IPS DF 6.9 (cell line): ENCODE measurements around the gene MAPK8.
"Not testable (repeated sequence)": the region's sequence is repeated elsewhere in the genome, so short reads cannot be mapped to it uniquely, and the experiment has no call there.

Experiments used
- DNase-seq: peaks from one replicate; pipeline ENCODE4 v3.0.0-alpha.2; 2013; ENCODE audit warnings: low read depth, low spot score
- H3K27ac ChIP-seq: one replicate; pipeline ENCODE4 v1.5.1; 2013; ENCODE audit warnings: low read length, control low read depth
- H3K27me3 ChIP-seq: 2 replicates; pipeline ENCODE4 v1.6.1; 2013; ENCODE audit warnings: mild to moderate bottlenecking, low read length; ENCODE audit not compliant: control insufficient read depth, insufficient read depth
- H3K36me3 ChIP-seq: 2 replicates; pipeline ENCODE4 v1.6.1; 2013; ENCODE audit warnings: low read length; ENCODE audit not compliant: control insufficient read depth, insufficient read depth
- H3K4me1 ChIP-seq: 2 replicates; pipeline ENCODE4 v1.6.1; 2013; ENCODE audit warnings: low read length; ENCODE audit not compliant: control insufficient read depth, insufficient read depth
- H3K4me3 ChIP-seq: 2 replicates; pipeline ENCODE4 v1.5.1; 2013; ENCODE audit warnings: mild to moderate bottlenecking, low read length
- H3K9me3 ChIP-seq: 2 replicates; pipeline ENCODE4 v1.6.1; 2013; ENCODE audit warnings: low read length, inconsistent platforms; ENCODE audit not compliant: control insufficient read depth, insufficient read depth
- WGBS: extraction: QIAGEN DNeasy Blood & Tissue Kit; methylation state at CpG from one replicate; pipeline ENCODE4 v1.1.7; 2013; ENCODE audit warnings: mixed read lengths, missing lambda C conversion rate; ENCODE audit not compliant: insufficient read length, insufficient coverage; 5-methylcytosine and 5-hydroxymethylcytosine counted together

MAPK8 gene

DNA sequence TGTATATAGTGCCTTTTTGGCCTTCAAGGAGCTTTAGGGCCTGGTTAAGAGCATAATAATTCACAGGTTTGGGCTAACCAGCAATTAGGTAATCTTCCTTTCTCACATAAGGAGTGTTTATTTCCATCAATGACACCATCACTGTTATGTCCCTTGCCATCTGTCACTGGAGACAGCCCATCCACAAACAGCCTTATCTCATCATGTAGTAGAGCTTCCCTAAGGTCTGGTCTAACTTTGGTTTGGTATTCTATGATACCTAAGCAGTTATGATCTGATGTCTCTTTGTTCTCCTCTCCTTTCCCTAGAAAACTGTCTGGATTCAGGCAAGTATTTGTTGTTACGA lies 26.4 kb downstream of the MAPK8 start:
- Histone ChIP-seq H3K4me3 (no peak overlapping the region), H3K4me1 (no peaks in the 10 kb centered on the region), H3K27me3 (no peaks in the 10 kb centered on the region; the same call in 1 of the 2 replicates), H3K27ac (no peak overlapping the region), H3K9me3 (peaks cover 2% of the 10 kb centered on the region; the same call in 1 of the 2 replicates), H3K36me3 (peaks cover 2% of the 10 kb centered on the region; the same call in 1 of the 2 replicates)
- DNase-seq = no peak
- no CpG with 5 or more reads among the region's 1 CpG for WGBS

DNA sequence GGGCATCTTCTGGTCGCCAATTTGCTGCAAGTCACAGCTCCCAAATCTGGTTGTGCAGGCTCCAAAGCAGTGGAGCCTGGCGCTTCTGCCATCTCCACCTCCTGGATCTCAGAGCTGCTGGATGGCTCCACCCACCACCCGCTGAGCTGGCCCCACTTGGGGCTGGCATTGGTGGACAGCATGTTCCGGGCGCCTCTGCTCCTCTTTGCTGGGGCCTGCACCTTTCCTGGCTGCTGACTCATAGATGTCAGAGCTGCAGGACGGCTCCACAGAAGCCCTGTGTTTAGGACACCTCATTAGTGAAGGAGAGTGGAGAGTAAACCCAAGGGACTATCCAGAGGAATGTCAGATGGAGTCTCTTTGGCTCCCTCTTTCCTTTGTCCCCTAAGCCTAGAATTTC lies 27.4 kb downstream of the MAPK8 start:
- DNase-seq = no peak
- H3K27ac ChIP-seq = no peak overlapping the region
- peaks cover 2% of the 10 kb centered on the region; the same call in 1 of the 2 replicates for H3K9me3 ChIP-seq
- H3K36me3 ChIP-seq = peaks cover 2% of the 10 kb centered on the region; the same call in 1 of the 2 replicates
- no CpG with 5 or more reads among the region's 6 CpGs for WGBS
- H3K4me1 ChIP-seq = no peaks in the 10 kb centered on the region
- no peaks in the 10 kb centered on the region; the same call in 1 of the 2 replicates for H3K27me3 ChIP-seq
- no peak overlapping the region for H3K4me3 ChIP-seq

DNA sequence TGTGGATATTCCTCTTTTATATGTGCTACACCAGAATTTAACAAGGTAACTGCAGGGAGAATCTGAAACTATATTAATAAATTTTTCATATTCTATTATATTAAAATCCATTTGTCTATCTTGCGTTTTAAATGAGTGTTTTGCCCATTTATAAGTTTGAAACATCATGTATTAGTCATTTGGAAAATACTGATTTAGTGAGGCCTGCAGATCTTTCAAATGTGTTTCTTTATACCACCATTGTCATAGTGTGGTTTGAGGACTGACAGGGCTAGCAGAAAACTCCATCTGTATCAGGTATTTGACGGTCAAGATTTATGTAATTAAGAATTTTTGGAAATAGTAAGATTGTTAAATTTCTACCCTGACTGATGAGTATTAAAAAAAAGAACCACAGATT lies 29.3 kb downstream of the MAPK8 start:
- DNase-seq = no peak

DNA sequence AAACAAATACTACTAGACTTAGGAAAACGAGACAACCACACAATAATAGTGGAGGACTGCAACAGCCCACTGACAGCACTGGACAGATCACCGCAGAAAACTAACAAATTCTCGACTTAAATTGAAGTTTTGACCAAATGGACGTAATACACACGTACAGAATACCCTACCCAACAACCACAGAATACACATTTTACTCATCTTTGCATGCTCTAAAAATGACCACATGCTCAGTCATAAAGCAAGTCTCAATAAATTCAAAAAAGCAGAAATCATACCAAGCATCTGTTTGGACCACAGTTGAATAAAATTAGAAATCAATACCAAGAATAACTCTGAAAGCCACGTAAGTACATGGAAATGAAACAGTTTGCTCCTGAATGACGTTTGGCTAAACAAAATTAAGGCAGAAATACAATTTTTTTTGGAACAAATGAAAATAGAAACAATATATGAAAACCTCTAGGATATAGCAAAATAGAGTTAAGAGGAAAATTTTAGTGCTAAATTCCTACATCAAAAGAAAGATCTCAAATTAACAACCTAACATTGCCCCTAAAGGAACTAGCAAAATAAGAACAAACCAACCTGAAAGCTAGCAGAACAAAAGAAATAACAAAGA lies 30.6 kb downstream of the MAPK8 start:
- no peak overlapping the region for H3K27ac ChIP-seq
- H3K4me3 ChIP-seq = no peak overlapping the region
- H3K9me3 ChIP-seq = no peaks in the 10 kb centered on the region; the same call in 1 of the 2 replicates
- no CpG with 5 or more reads among the region's 7 CpGs for WGBS
- H3K36me3 ChIP-seq = no peaks in the 10 kb centered on the region
- H3K27me3 ChIP-seq = no peaks in the 10 kb centered on the region
- DNase-seq = no peak
- no peaks in the 10 kb centered on the region for H3K4me1 ChIP-seq

More for the DNA sequence above, 29.3 kb downstream of the MAPK8 start:
- H3K4me1 ChIP-seq = no peaks in the 10 kb centered on the region
- H3K36me3 ChIP-seq = peaks cover 2% of the 10 kb centered on the region; the same call in 1 of the 2 replicates
- peaks cover 2% of the 10 kb centered on the region; the same call in 1 of the 2 replicates for H3K9me3 ChIP-seq
- H3K4me3 ChIP-seq = no peak overlapping the region
- no CpG with 5 or more reads among the region's 2 CpGs for WGBS
- no peaks in the 10 kb centered on the region for H3K27me3 ChIP-seq
- no peak overlapping the region for H3K27ac ChIP-seq

DNA sequence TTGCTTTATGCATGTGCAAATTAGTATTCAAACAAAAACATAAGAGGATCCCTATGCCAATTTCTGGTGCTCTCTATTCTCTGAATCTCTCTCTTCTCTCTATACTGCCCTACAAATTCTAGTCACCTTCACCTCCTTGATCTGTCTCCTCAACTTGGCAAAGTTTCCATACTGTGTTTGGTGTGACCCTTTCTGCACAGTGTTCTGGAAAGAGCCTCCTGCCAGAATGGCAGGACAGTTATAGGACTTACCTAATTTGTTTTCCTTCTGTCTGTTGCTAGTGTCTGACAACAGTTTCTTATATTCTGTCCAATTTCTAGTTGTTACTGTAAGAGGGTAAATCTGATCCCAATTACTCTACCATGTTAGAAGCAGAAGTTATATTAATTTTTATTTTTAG lies 34.3 kb downstream of the MAPK8 start:
- Histone ChIP-seq H3K36me3 (no peaks in the 10 kb centered on the region), H3K4me1 (no peaks in the 10 kb centered on the region)

DNA sequence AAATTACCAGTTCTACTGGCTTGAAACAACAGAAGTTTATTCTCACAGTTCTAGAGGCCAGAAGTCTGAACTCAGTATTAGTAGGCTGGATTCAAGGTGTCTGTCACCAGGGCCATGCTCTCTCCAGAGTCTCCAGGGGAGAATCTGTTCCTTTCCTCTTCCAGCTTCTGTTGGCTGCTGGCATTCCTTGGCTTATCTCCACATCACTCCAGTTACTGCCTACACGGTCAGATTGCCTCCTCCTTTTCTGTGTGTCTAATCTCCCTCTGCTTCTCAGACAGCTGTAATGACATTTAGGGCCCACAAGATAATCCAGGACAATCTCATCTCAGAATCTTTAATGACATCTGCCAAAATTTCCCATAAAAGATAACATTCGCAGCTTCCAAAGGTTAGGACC lies 36.6 kb downstream of the MAPK8 start:
- no peak overlapping the region for H3K4me3 ChIP-seq
- no peaks in the 10 kb centered on the region for H3K36me3 ChIP-seq
- no peaks in the 10 kb centered on the region for H3K27me3 ChIP-seq
- no CpG with 5 or more reads among the region's 2 CpGs for WGBS
- no peak overlapping the region for H3K27ac ChIP-seq
- H3K4me1 ChIP-seq = no peaks in the 10 kb centered on the region
- no peaks in the 10 kb centered on the region for H3K9me3 ChIP-seq
- no peak for DNase-seq

More for the DNA sequence above, 34.3 kb downstream of the MAPK8 start:
- H3K27ac ChIP-seq = no peak overlapping the region
- no peak for DNase-seq
- H3K9me3 ChIP-seq = no peaks in the 10 kb centered on the region
- no peak overlapping the region for H3K4me3 ChIP-seq
- H3K27me3 ChIP-seq = no peaks in the 10 kb centered on the region

DNA sequence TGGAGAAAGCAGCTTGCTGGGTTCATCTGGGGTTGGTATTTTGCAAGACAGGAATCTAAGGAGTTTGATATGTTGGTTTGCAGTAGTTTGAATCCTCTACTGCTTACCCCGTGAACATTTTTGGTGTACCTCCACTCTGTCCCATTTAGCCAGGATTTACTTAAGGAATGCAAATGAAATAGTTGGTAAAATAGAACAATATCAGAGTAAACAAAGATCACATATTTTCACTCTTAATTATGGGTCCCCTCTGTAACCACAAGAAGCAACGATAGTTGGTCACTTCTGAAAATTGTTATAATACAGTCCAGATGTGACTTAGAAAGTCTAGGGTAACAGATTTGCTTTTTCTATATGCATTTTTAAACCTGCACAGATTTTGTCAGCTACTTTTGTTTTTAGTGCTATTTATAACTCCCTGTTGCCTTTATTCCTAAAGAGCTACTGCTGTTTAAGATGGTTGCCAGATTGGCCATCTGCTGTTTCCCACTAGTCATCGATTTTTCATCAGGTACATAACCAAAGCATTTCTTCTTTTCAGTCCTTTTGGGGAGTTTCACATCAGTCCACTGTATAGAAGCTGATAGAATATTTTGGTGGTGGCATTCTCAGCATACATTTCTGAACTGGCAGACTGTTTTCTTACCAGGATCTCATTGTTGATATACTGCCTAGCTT lies 37.6 kb downstream of the MAPK8 start:
- no peak for DNase-seq
- Histone ChIP-seq H3K4me3 (no peak overlapping the region), H3K27ac (no peak overlapping the region), H3K27me3 (no peaks in the 10 kb centered on the region), H3K9me3 (no peaks in the 10 kb centered on the region), H3K36me3 (no peaks in the 10 kb centered on the region), H3K4me1 (no peaks in the 10 kb centered on the region)
- WGBS = no CpG with 5 or more reads among the region's 3 CpGs

DNA sequence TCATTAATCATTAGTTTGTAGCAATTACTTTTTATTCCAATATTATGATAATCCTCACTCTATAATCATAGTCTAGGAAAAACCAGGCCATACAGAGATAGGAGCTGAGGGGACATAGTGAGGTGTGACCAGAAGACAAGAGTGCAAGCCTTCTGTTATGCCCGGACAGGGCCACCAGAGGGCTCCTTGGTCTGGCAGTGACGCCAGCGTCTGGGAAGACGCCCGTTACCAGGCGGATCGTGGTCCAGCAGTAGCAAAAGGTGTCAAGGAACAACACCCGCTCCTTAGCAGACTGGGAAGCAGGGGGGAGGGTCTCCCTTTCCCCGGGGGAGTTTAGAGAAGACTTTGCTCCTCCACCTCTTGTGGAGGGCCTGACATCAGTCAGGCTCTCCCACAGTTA lies 39.8 kb downstream of the MAPK8 start:
- H3K27me3 ChIP-seq, H3K4me1 ChIP-seq, H3K27ac ChIP-seq, H3K9me3 ChIP-seq, H3K36me3 ChIP-seq, H3K4me3 ChIP-seq, DNase-seq: not testable (repeated sequence)
- WGBS = no CpG with 5 or more reads among the region's 9 CpGs

DNA sequence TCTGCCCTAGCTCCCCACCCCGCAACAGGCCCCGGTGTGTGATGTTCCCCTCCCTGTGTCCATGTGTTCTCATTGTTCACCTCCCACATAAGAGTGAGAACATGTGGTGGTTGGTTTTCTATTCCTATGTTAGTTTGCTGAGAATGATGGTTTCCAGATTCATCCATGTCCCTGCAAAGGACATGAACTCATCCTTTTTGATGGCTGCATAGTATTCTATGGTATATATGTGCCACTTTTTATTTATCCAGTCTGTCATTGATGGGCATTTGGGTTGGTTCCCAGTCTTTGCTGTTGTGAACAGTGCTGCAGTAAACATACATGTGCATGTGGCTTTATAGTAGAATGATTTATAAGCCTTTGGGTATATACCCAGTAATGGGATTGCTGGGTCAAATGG lies 41.1 kb downstream of the MAPK8 start:
- WGBS = no CpG with 5 or more reads among the region's 2 CpGs
- not testable (repeated sequence) for H3K27me3 ChIP-seq, H3K4me1 ChIP-seq, H3K36me3 ChIP-seq, DNase-seq, H3K27ac ChIP-seq, H3K4me3 ChIP-seq, H3K9me3 ChIP-seq

DNA sequence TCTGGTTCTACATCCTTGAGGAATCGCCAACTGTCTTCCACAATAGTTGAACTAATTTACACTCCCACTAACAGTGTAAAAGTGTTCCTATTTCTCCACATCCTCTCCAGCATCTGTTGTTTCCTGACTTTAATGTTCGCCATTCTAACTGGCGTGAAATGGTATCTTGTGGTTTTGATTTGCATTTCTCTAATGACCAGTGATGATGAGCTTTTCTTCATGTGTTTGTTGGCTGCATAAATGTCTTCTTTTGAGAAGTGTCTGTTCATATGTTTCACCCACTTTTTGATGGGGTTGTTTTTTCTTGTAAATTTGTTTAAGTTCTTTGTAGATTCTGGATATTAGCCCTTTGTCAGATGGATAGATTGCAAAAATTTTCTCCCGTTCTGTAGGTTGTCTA lies 41.5 kb downstream of the MAPK8 start:
- DNase-seq, H3K27me3 ChIP-seq, H3K36me3 ChIP-seq, H3K4me1 ChIP-seq, H3K27ac ChIP-seq, H3K9me3 ChIP-seq, H3K4me3 ChIP-seq: not testable (repeated sequence)
- WGBS = no CpG with 5 or more reads among the region's 4 CpGs

DNA sequence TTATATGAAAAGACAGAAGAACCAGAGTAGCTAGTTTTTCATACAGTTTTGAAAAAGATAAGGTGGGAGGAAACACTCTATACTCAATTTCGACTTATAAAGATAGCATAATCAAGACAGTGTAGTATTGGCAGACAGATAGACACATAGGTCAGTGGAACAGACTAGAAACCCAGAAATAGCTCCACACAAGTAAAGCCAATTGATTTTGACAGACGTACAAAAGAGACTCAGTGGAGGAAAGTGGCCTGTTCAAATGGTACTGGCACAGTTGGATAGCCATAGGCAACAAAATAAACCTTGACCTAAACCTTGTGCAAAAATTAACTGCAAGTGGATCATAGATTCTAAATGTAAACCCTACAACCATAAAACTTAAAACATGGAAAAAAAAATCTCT lies 46.8 kb downstream of the MAPK8 start:
- WGBS = no CpG with 5 or more reads among the region's 2 CpGs
- DNase-seq = no peak

More for the DNA sequence above, 46.8 kb downstream of the MAPK8 start:
- no peaks in the 10 kb centered on the region for H3K36me3 ChIP-seq
- no peak overlapping the region for H3K27ac ChIP-seq
- H3K4me3 ChIP-seq = no peak overlapping the region
- H3K9me3 ChIP-seq = no peaks in the 10 kb centered on the region
- H3K27me3 ChIP-seq = no peaks in the 10 kb centered on the region
- H3K4me1 ChIP-seq = no peaks in the 10 kb centered on the region
